HG02981 (cell line): ENCODE measurements around the gene ADAM20.
"Not testable (repeated sequence)": the region's sequence is repeated elsewhere in the genome, so short reads cannot be mapped to it uniquely, and the experiment has no call there.

Experiments used
- ATAC-seq: cut with Tn5 transposase; IDR thresholded peaks from one replicate; pipeline ENCODE4 v1.9.1; 2021; ENCODE audit warnings: mild to moderate bottlenecking, moderate library complexity; ENCODE audit not compliant: unreplicated experiment

The ADAM20 gene

GRCh38 chr14:70534904-70535303, at the start of gene ADAM20:
TSS of gene ADAM20 (minus strand) at chr14:70535004. CDS start at chr14:70524757, 10,247 bp downstream.
- ATAC-seq = no peak

GRCh38 chr14:70576891-70577290, 42.1 kb upstream of the ADAM20 start:
- no peak for ATAC-seq

GRCh38 chr14:70573050-70573449, 38.2 kb upstream of the ADAM20 start:
- no peak for ATAC-seq

GRCh38 chr14:70571139-70571538, 36.3 kb upstream of the ADAM20 start:
- no peak for ATAC-seq

GRCh38 chr14:70567791-70568190, 33.0 kb upstream of the ADAM20 start:
- ATAC-seq = no peak

GRCh38 chr14:70563869-70564268, 29.1 kb upstream of the ADAM20 start:
- ATAC-seq = no peak

- ATAC-seq = no peak
These were observed 28.6 kb upstream of the ADAM20 start for GRCh38 chr14:70563417-70563816.

- no peak for ATAC-seq
These were observed 23.6 kb upstream of the ADAM20 start for GRCh38 chr14:70558356-70558755.

- ATAC-seq = no peak
These were observed 21.1 kb upstream of the ADAM20 start for GRCh38 chr14:70555890-70556289.

- no peak for ATAC-seq
These were observed 3.3 kb upstream of the ADAM20 start for GRCh38 chr14:70538087-70538486.

- no peak for ATAC-seq
These were observed 2.0 kb upstream of the ADAM20 start for GRCh38 chr14:70536830-70537229.

- ATAC-seq = no peak
These were observed 4.4 kb downstream of the ADAM20 start for GRCh38 chr14:70530417-70530816.

GRCh38 chr14:70527501-70528105, 7.2 kb downstream of the ADAM20 start:
- no peak for ATAC-seq

- ATAC-seq = no peak
These were observed 9.1 kb downstream of the ADAM20 start for GRCh38 chr14:70525691-70526090.

GRCh38 chr14:70515811-70516210, 19.0 kb downstream of the ADAM20 start:
- no peak for ATAC-seq

GRCh38 chr14:70514168-70515069, 20.4 kb downstream of the ADAM20 start:
- ATAC-seq = no peak

GRCh38 chr14:70498191-70498590, 36.6 kb downstream of the ADAM20 start:
- ATAC-seq = no peak

GRCh38 chr14:70489579-70490200, 45.1 kb downstream of the ADAM20 start:
- ATAC-seq = no peak

- not testable (repeated sequence) for ATAC-seq
These were observed 57.3 kb downstream of the ADAM20 start for GRCh38 chr14:70477356-70478105.

GRCh38 chr14:70475459-70475858, 59.3 kb downstream of the ADAM20 start:
- not testable (repeated sequence) for ATAC-seq

- no peak for ATAC-seq
These were observed 61.0 kb downstream of the ADAM20 start for GRCh38 chr14:70473825-70474224.
